ENCODE results near the gene MYH13.

The MYH13 gene

GRCh38 chr17:10339051-10339450 is 33.8 kb downstream of the MYH13 start:
- DNase-seq = no peak

- no peak for DNase-seq
Observed at GRCh38 chr17:10337976-10338375, 34.8 kb downstream of the MYH13 start.

GRCh38 chr17:10337136-10337535 is 35.7 kb downstream of the MYH13 start:
- DNase-seq = no peak

GRCh38 chr17:10336393-10336792 is 36.4 kb downstream of the MYH13 start:
- DNase-seq = no peak

GRCh38 chr17:10332515-10332914 is 40.3 kb downstream of the MYH13 start:
- DNase-seq = no peak

GRCh38 chr17:10328971-10329923 is 43.6 kb downstream of the MYH13 start:
- no peak for DNase-seq

- DNase-seq = no peak
Observed at GRCh38 chr17:10328206-10328605, 44.6 kb downstream of the MYH13 start.

GRCh38 chr17:10327640-10328039 is 45.2 kb downstream of the MYH13 start:
- peak; percentile 65 for DNase-seq

GRCh38 chr17:10325031-10325695 is 47.6 kb downstream of the MYH13 start:
- DNase-seq = no peak

GRCh38 chr17:10323812-10324610 is 48.8 kb downstream of the MYH13 start:
- no peak for DNase-seq

- no peak for DNase-seq
Observed at GRCh38 chr17:10318535-10318934, 54.3 kb downstream of the MYH13 start.

GRCh38 chr17:10317543-10317834 is 55.3 kb downstream of the MYH13 start:
- no peak for DNase-seq

- no peak for DNase-seq
Observed at GRCh38 chr17:10316801-10317542, 55.8 kb downstream of the MYH13 start.

GRCh38 chr17:10314329-10314728 is 58.5 kb downstream of the MYH13 start:
- DNase-seq = no peak

GRCh38 chr17:10313037-10313672 is 59.7 kb downstream of the MYH13 start:
- DNase-seq = no peak

GRCh38 chr17:10311131-10311530 is 61.7 kb downstream of the MYH13 start:
- DNase-seq = no peak

- no peak for DNase-seq
Observed at GRCh38 chr17:10309003-10309974, 63.5 kb downstream of the MYH13 start.

GRCh38 chr17:10306585-10306984 is 66.2 kb downstream of the MYH13 start:
- no peak for DNase-seq

GRCh38 chr17:10305398-10305797 is 67.4 kb downstream of the MYH13 start:
- DNase-seq = no peak

- no peak for DNase-seq
Observed at GRCh38 chr17:10304758-10305300, 68.0 kb downstream of the MYH13 start.

- DNase-seq = no peak
Observed at GRCh38 chr17:10297691-10298090, 75.1 kb downstream of the MYH13 start.

All from stimulated activated CD4-positive, alpha-beta T cell treated with anti-CD3 and anti-CD28 coated beads, Interleukin-4, amount 100 ng/mL, for 1 hour (primary cell).